Keratinocyte (primary cell): ENCODE results near the gene MYRIP. TPM values are rescaled to one million over a fixed set of nuclear protein-coding genes. Genes with fewer than 3 reads are reported as not detected.

Experiments used
- DNase-seq: peaks from one replicate; pipeline ENCODE4 v3.0.0-alpha.2; 2011; ENCODE audit warnings: low read depth, missing footprints, low spot score
- FAIRE-seq: peaks from 2 replicates; lab custom pipeline; 2011; peaks lifted over from hg19 to GRCh38; lab: Jason Lieb, UNC
- H2AFZ ChIP-seq: 2 replicates; pipeline ENCODE4 v1.6.0; 2012; ENCODE audit warnings: low read length, control low read depth, inconsistent platforms; ENCODE audit not compliant: control insufficient read depth
- H3K27ac ChIP-seq: 2 replicates; pipeline ENCODE4 v1.5.1; 2011; ENCODE audit warnings: low read length; ENCODE audit not compliant: control insufficient read depth, insufficient read depth
- H3K27me3 ChIP-seq: 3 replicates; pipeline ENCODE4 v1.6.0; 2011; ENCODE audit warnings: low read length; ENCODE audit not compliant: control insufficient read depth, insufficient read depth; ENCODE audit errors: extremely low read depth
- H3K36me3 ChIP-seq, 2 experiments: 2 replicates in 1 of 2; 3 replicates in 1 of 2; pipeline ENCODE4 v1.5.1; 2011; ENCODE audit warnings: low read length in 2 of 2, mild to moderate bottlenecking in 1 of 2; ENCODE audit not compliant: control insufficient read depth in 2 of 2, insufficient read depth in 2 of 2; ENCODE audit errors: extremely low read depth in 1 of 2
- H3K4me1 ChIP-seq: 3 replicates; pipeline ENCODE4 v1.5.1; 2011; ENCODE audit warnings: low read length; ENCODE audit not compliant: control insufficient read depth, insufficient read depth; ENCODE audit errors: extremely low read depth
- H3K4me2 ChIP-seq: 3 replicates; pipeline ENCODE4 v1.6.0; 2011; ENCODE audit warnings: low read depth, low read length; ENCODE audit not compliant: control insufficient read depth, insufficient read depth; ENCODE audit errors: extremely low read depth
- H3K4me3 ChIP-seq, 3 experiments: fragments of 200-600 bp in 1 of 3; sonication (generic) in 1 of 3; 2 replicates in 2 of 3; 3 replicates in 1 of 3; pipeline ENCODE4 v1.5.1; 2011 to 2016; ENCODE audit warnings: low read length in 3 of 3, mild to moderate bottlenecking in 3 of 3, control low read depth in 2 of 3, inconsistent platforms in 1 of 3, low read depth in 1 of 3, mixed read lengths in 1 of 3, mixed run types in 1 of 3, moderate library complexity in 1 of 3; ENCODE audit not compliant: control insufficient read depth in 2 of 3, insufficient read depth in 2 of 3; ENCODE audit errors: extremely low read depth in 1 of 3
- H3K79me2 ChIP-seq: 2 replicates; pipeline ENCODE4 v1.6.0; 2012; ENCODE audit warnings: low read length; ENCODE audit not compliant: control insufficient read depth, insufficient read depth
- H3K9ac ChIP-seq: 3 replicates; pipeline ENCODE4 v1.6.0; 2011; ENCODE audit warnings: low read length; ENCODE audit not compliant: control insufficient read depth, insufficient read depth; ENCODE audit errors: extremely low read depth
- H3K9me1 ChIP-seq: 3 replicates; pipeline ENCODE4 v1.6.0; 2011; ENCODE audit warnings: low read length; ENCODE audit not compliant: control insufficient read depth, insufficient read depth; ENCODE audit errors: extremely low read depth
- H3K9me3 ChIP-seq: 2 replicates; pipeline ENCODE4 v1.5.1; 2012; ENCODE audit warnings: low read depth, low read length; ENCODE audit not compliant: control insufficient read depth
- H4K20me1 ChIP-seq: 3 replicates; pipeline ENCODE4 v1.6.0; 2011; ENCODE audit warnings: low read length; ENCODE audit not compliant: control insufficient read depth, insufficient read depth; ENCODE audit errors: extremely low read depth
- EZH2 ChIP-seq: IDR thresholded peaks from one replicate; pipeline ENCODE4 v1.6.1; 2012; ENCODE audit warnings: inconsistent platforms, mild to moderate bottlenecking, low read length, moderate library complexity
- dilution Hi-C: fragments of 300-500 bp; cut with MboI; formaldehyde crosslinking; loops from one replicate; pipeline ENCODE4 v1.7.0; 2020; ENCODE audit warnings: low sequenced_read_pairs; ENCODE audit not compliant: extremely low pct_ligation_motif_present
- polyA plus RNA-seq, 5 experiments: library from polyadenylated mRNA; depleted of rRNA in 3 of 5; stranded (reverse) in 3 of 5; stranded (forward) in 1 of 5; unstranded in 1 of 5; fragments of >200 nt; gene quantifications; 1 replicate in 1 of 5; 2 replicates in 3 of 5; 3 replicates in 1 of 5; pipeline versions ENCODE4 v1.2.1 to v1.2.3, GENCODE V29; 2011 to 2012; ENCODE audit warnings: missing spikeins in 2 of 5, low read depth in 1 of 5, low replicate concordance in 1 of 5
- TF ChIP-seq, protein P1 (sequence below), 3 experiments: IDR thresholded peaks in 1 of 3; conservative IDR thresholded peaks in 1 of 3; optimal IDR thresholded peaks in 1 of 3; 2 replicates in 2 of 3; 3 replicates in 1 of 3; pipeline versions ENCODE3 to v1.5.1; 2011; ENCODE audit warnings: low read length in 3 of 3, mild to moderate bottlenecking in 3 of 3, moderate library complexity in 2 of 3, control low read depth in 1 of 3, inconsistent platforms in 1 of 3; ENCODE audit not compliant: insufficient read depth in 2 of 3; ENCODE audit errors: extremely low read depth in 1 of 3

MYRIP gene
- polyA plus RNA-seq, 1 donor (not counting 4 experiments of a cell fraction or from before 2014, with no cell fraction given): 0.01 TPM

DNA sequence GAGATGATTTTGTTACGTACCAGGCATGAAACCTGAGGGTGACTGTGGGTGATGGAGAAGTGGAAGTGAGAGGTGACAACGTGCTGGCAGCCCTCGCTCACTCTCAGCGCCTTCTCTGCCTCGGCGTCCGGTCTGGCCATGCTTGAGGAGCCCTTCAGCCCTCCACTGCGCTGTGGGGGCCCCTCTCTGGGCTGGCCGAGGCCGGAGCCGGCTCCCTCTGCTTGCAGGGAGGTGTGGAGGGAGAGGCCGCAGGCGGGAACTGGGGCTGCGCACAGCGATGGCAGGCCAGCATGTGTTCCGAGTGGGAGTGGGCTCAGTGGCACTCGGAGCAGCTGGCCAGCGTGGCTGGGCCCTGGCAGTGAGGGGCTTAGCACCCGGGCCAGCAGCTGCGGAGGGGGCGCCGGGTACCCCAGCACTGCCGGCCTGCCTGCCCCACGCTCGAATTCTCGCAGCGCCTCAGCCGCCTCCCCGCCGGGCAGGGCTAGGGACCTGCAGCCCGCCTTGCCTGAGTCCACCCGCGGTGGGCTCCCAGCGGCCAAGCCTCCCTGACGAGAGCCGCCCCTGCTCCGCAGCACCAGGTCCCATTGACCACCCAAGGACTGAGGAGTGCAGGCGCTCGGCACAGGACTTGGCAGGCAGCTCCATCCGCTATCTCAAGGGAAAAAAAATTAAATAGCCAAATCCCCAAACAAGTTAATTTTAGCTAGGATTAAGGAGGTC is 29.7 kb upstream of the MYRIP start:
- no peaks in the 10 kb centered on the region for H3K4me1 ChIP-seq
- DNase-seq: no peak

DNA sequence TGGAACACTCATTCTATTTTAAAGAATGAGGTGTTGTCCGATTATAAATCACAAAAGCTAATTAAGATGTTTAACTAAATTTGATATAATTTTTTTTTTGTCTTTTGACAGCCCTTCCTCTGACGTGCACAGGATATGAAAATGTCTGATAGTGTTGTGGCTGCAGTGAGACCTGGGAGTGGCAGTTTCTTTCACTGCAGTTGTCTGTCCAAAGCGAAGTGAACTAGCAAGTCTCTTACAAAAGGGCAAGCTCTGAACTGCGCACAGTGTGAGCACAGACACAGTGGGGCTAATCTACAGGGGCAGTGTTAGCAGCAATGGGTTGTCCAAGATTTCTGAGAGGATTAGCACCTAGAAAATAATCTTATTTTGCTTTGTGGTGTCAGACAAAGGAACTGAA is 29.1 kb upstream of the MYRIP start:
- no peak for FAIRE-seq
- dilution Hi-C loops: no loop called here
- H3K27ac ChIP-seq: no peak overlapping the region

More for the DNA sequence above, 29.7 kb upstream of the MYRIP start:
- Histone ChIP-seq H3K4me3 (no peak overlapping the region), H3K27me3 (no peaks in the 10 kb centered on the region), H4K20me1 (no peaks in the 10 kb centered on the region), H3K79me2 (no peaks in the 10 kb centered on the region), H3K27ac (no peak overlapping the region), H3K36me3 (no peaks in the 10 kb centered on the region), H2AFZ (no peak overlapping the region), H3K9ac (no peak overlapping the region), H3K9me1 (no peaks in the 10 kb centered on the region), H3K4me2 (no peak overlapping the region), H3K9me3 (no peaks in the 10 kb centered on the region)
- dilution Hi-C loops: no loop called here
- TF ChIP-seq EZH2: no peak
- TF ChIP-seq, protein P1, sequence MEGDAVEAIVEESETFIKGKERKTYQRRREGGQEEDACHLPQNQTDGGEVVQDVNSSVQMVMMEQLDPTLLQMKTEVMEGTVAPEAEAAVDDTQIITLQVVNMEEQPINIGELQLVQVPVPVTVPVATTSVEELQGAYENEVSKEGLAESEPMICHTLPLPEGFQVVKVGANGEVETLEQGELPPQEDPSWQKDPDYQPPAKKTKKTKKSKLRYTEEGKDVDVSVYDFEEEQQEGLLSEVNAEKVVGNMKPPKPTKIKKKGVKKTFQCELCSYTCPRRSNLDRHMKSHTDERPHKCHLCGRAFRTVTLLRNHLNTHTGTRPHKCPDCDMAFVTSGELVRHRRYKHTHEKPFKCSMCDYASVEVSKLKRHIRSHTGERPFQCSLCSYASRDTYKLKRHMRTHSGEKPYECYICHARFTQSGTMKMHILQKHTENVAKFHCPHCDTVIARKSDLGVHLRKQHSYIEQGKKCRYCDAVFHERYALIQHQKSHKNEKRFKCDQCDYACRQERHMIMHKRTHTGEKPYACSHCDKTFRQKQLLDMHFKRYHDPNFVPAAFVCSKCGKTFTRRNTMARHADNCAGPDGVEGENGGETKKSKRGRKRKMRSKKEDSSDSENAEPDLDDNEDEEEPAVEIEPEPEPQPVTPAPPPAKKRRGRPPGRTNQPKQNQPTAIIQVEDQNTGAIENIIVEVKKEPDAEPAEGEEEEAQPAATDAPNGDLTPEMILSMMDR (optimal IDR thresholded peaks at IDR 0.05 in 1 of 3, IDR thresholded peaks at IDR 0.05 in 1 of 3, conservative IDR thresholded peaks at IDR 0.05 in 1 of 3; ENCODE audit: extremely low read depth in 1 of 3, insufficient read depth in 2 of 3, low read length in 3 of 3): no peak
- no peak for FAIRE-seq

More for the DNA sequence above, 29.1 kb upstream of the MYRIP start:
- H3K79me2 ChIP-seq: no peaks in the 10 kb centered on the region
- no peaks in the 10 kb centered on the region for H3K36me3 ChIP-seq
- TF ChIP-seq EZH2: no peak
- TF ChIP-seq, protein P1 (optimal IDR thresholded peaks at IDR 0.05 in 1 of 3, IDR thresholded peaks at IDR 0.05 in 1 of 3, conservative IDR thresholded peaks at IDR 0.05 in 1 of 3; ENCODE audit: extremely low read depth in 1 of 3, insufficient read depth in 2 of 3, low read length in 3 of 3): no peak
- no peak overlapping the region for H2AFZ ChIP-seq
- no peaks in the 10 kb centered on the region for H3K4me1 ChIP-seq
- H3K9me1 ChIP-seq: no peaks in the 10 kb centered on the region
- H3K4me3 ChIP-seq: no peak overlapping the region
- no peaks in the 10 kb centered on the region for H4K20me1 ChIP-seq
- no peaks in the 10 kb centered on the region for H3K27me3 ChIP-seq
- H3K9me3 ChIP-seq: no peaks in the 10 kb centered on the region
- H3K4me2 ChIP-seq: no peak overlapping the region
- H3K9ac ChIP-seq: no peak overlapping the region
- no peak for DNase-seq
